RWPE1 (cell line): Measurements from ENCODE around the gene RARG.

Experiments used
- CTCF ChIA-PET: fragments of 350-600 bp; sonication (Branson Sonifier 250); formaldehyde crosslinking; extraction: SDS; loops from one replicate; lab custom pipeline; 2021; lab: Yijun Ruan, JAX
- POLR2A ChIA-PET: fragments of 400-600 bp; formaldehyde crosslinking; extraction: SDS; loops from one replicate; lab custom pipeline; 2020; ENCODE audit warnings: antibody characterized with exemption; ENCODE audit not compliant: low non-redundant PET; lab: Yijun Ruan, JAX
- DNase-seq: peaks from one replicate; pipeline ENCODE4 v3.0.0; 2012; ENCODE audit warnings: low spot score
- H3K27ac ChIP-seq: fragments of 450-650 bp; 2 replicates; pipeline ENCODE4 v1.5.1; 2017
- CTCF ChIP-seq: fragments of 450-650 bp; conservative IDR thresholded peaks from 2 replicates; pipeline ENCODE4 v1.5.1; 2017; ENCODE audit warnings: low read depth, mild to moderate bottlenecking

RARG gene

GRCh38 chr12:53186745-53187144 is 45.3 kb downstream of the RARG start:
- DNase-seq: no peak
- TF ChIP-seq CTCF: no peak
- no peak overlapping the region for H3K27ac ChIP-seq
- CTCF ChIA-PET: interaction anchor here (0.6 to 1.2 kb wide), 2 partner anchors 27 to 36 kb away, joined by 3 to 9 read pairs; no protein-coding TSS in a partner anchor
- POLR2A ChIA-PET: no interaction called here

GRCh38 chr12:53185582-53186153 is 46.3 kb downstream of the RARG start:
- POLR2A ChIA-PET: no interaction called here
- TF ChIP-seq CTCF: no peak
- H3K27ac ChIP-seq: no peak overlapping the region
- no peak for DNase-seq
- CTCF ChIA-PET: interaction anchor here (0.8 kb wide), 1 partner anchor 13 kb away, joined by 3 read pairs; no protein-coding TSS in a partner anchor

- POLR2A ChIA-PET: no interaction called here
- DNase-seq: no peak
- CTCF ChIA-PET: no interaction called here
- H3K27ac ChIP-seq: no peak overlapping the region
- no peak for TF ChIP-seq CTCF
Observed at GRCh38 chr12:53184828-53185227, 47.2 kb downstream of the RARG start.

GRCh38 chr12:53182903-53183302 is 49.1 kb downstream of the RARG start:
- no peak for DNase-seq
- TF ChIP-seq CTCF: no peak
- CTCF ChIA-PET: interaction anchor here (0.6 kb wide), 1 partner anchor 56 kb away, joined by 4 read pairs; no protein-coding TSS in a partner anchor
- H3K27ac ChIP-seq: no peak overlapping the region
- POLR2A ChIA-PET: no interaction called here

GRCh38 chr12:53181935-53182334 is 50.1 kb downstream of the RARG start:
- ChIA-PET POLR2A (no interaction called here), CTCF (interaction anchor here (1.0 kb wide), 1 partner anchor 9 kb away, joined by 4 read pairs; no protein-coding TSS in a partner anchor)
- DNase-seq: no peak
- no peak for TF ChIP-seq CTCF
- no peak overlapping the region for H3K27ac ChIP-seq

GRCh38 chr12:53180931-53181645 is 50.9 kb downstream of the RARG start:
- peak overlapping the region; percentile 98 for H3K27ac ChIP-seq
- ChIA-PET POLR2A (no interaction called here), CTCF (interaction anchor here (0.9 to 1.0 kb wide), 3 partner anchors 9 to 82 kb away, joined by 4 read pairs; no protein-coding TSS in a partner anchor)
- no peak for TF ChIP-seq CTCF
- peak; percentile 81 for DNase-seq
